ENCODE measurements around the gene MRM1.
"Not testable (repeated sequence)": the region's sequence is repeated elsewhere in the genome, so short reads cannot be mapped to it uniquely, and the experiment has no call there.

Gene MRM1

GRCh38 chr17:36602030-36602748 lies 806 bp downstream of the MRM1 start:
- DNase-seq = peak; percentile 14 to 44

- peak; percentile 77 to 79 for DNase-seq
Observed at GRCh38 chr17:36602924-36603384, 1.6 kb downstream of the MRM1 start.

- DNase-seq = not testable (repeated sequence)
Observed at GRCh38 chr17:36605028-36605427, 3.6 kb downstream of the MRM1 start.

GRCh38 chr17:36608280-36608679 lies 6.9 kb downstream of the MRM1 start:
- no peak for DNase-seq

- peak; percentile 77 to 87 for DNase-seq
Observed at GRCh38 chr17:36608794-36609497, 7.6 kb downstream of the MRM1 start.

- no peak for DNase-seq
Observed at GRCh38 chr17:36609498-36609862, 8.1 kb downstream of the MRM1 start.

GRCh38 chr17:36610474-36610873 lies 9.1 kb downstream of the MRM1 start:
- no peak for DNase-seq

- no peak for DNase-seq
Observed at GRCh38 chr17:36611345-36612072, 10.1 kb downstream of the MRM1 start.

GRCh38 chr17:36612323-36612722 lies 10.9 kb downstream of the MRM1 start:
- no peak for DNase-seq

GRCh38 chr17:36613155-36613554 lies 11.8 kb downstream of the MRM1 start:
- DNase-seq = peak; percentile 21 to 32

- DNase-seq = no peak
Observed at GRCh38 chr17:36614081-36614480, 12.7 kb downstream of the MRM1 start.

GRCh38 chr17:36614933-36615332 lies 13.6 kb downstream of the MRM1 start:
- DNase-seq = no peak

GRCh38 chr17:36616061-36617029 lies 15.0 kb downstream of the MRM1 start:
- DNase-seq = no peak

GRCh38 chr17:36617773-36618172 lies 16.4 kb downstream of the MRM1 start:
- DNase-seq = no peak

- DNase-seq = no peak
Observed at GRCh38 chr17:36623281-36623680, 21.9 kb downstream of the MRM1 start.

- no peak for DNase-seq
Observed at GRCh38 chr17:36625188-36625587, 23.8 kb downstream of the MRM1 start.

- peak; percentile 32 to 74 for DNase-seq
Observed at GRCh38 chr17:36627101-36627500, 25.7 kb downstream of the MRM1 start.

GRCh38 chr17:36628576-36628975 lies 27.2 kb downstream of the MRM1 start:
- no peak for DNase-seq

GRCh38 chr17:36629252-36629847 lies 28.0 kb downstream of the MRM1 start:
- DNase-seq = peak; percentile 68 to 72

GRCh38 chr17:36629970-36630502 lies 28.7 kb downstream of the MRM1 start:
- DNase-seq = no peak

GRCh38 chr17:36631022-36631421 lies 29.6 kb downstream of the MRM1 start:
- no peak for DNase-seq
